B cell (primary cell): ENCODE data around the gene ARMC12. TPM values are rescaled to one million over a fixed set of nuclear protein-coding genes. Genes with fewer than 3 reads are reported as not detected.

Experiments
- ATAC-seq: fragments of 200-7000 bp; cut with Tn5 transposase; one replicate; pipeline ENCODE4 v1.10.0; 2021; ENCODE audit warnings: low read depth, mild to moderate bottlenecking, moderate number of reproducible peaks, moderate library complexity
- CTCF ChIA-PET: fragments of 350-600 bp; sonication (Branson Sonifier 250); formaldehyde crosslinking; loops from one replicate; lab custom pipeline; 2021; ENCODE audit warnings: antibody characterized with exemption, inconsistent platforms; lab: Charles Lee
- POLR2A ChIA-PET: fragments of 350-600 bp; sonication (Branson Sonifier 250); formaldehyde crosslinking; loops from one replicate; lab custom pipeline; 2021; ENCODE audit warnings: antibody characterized with exemption; lab: Charles Lee
- DNase-seq: peaks from one replicate; pipeline ENCODE4 v3.0.0; 2013
- H2AFZ ChIP-seq: 2 replicates; pipeline ENCODE4 v1.6.1; 2012; ENCODE audit warnings: mild to moderate bottlenecking, low read depth, low read length; ENCODE audit not compliant: insufficient read depth, poor library complexity, severe bottlenecking
- H3K27ac ChIP-seq, 2 donors: 1 replicate in 1 of 2; 2 replicates in 1 of 2; pipeline ENCODE4 v1.5.1; 2012 to 2013; ENCODE audit warnings: low read length in 2 of 2, mild to moderate bottlenecking in 2 of 2, moderate library complexity in 1 of 2
- H3K27me3 ChIP-seq, 4 experiments: fragments of 200-600 bp in 1 of 4; sonication (generic) in 1 of 4; replicated peaks in 1 of 4; 1 replicate in 2 of 4; 2 replicates in 2 of 4; pipeline versions ENCODE4 v1.6.1 to v1.7.0; 2013 to 2016; ENCODE audit warnings: low read length in 3 of 4, mild to moderate bottlenecking in 2 of 4, mixed read lengths in 1 of 4, moderate library complexity in 1 of 4; ENCODE audit not compliant: insufficient read depth in 4 of 4, control insufficient read depth in 3 of 4; ENCODE audit errors: control extremely low read depth in 1 of 4
- H3K36me3 ChIP-seq, 2 experiments: replicated peaks in 1 of 2; 1 replicate in 1 of 2; 2 replicates in 1 of 2; pipeline versions ENCODE4 v1.6.1 to v1.7.1; 2013; ENCODE audit warnings: low read length in 1 of 2; ENCODE audit not compliant: insufficient read depth in 2 of 2, control insufficient read depth in 1 of 2; ENCODE audit errors: control extremely low read depth in 1 of 2, extremely low read depth in 1 of 2
- H3K4me1 ChIP-seq, 2 donors: fragments of 200-600 bp in 1 of 2; sonication (generic) in 1 of 2; 1 replicate in 1 of 2; 2 replicates in 1 of 2; pipeline versions ENCODE4 v1.5.1 to v1.6.1; 2013 to 2017; ENCODE audit warnings: low read length in 2 of 2; ENCODE audit not compliant: control insufficient read depth in 2 of 2, insufficient read depth in 2 of 2
- H3K4me2 ChIP-seq: replicated peaks from 2 replicates; pipeline ENCODE3; 2012; ENCODE audit warnings: mild to moderate bottlenecking, low read depth, low read length; ENCODE audit not compliant: poor library complexity, severe bottlenecking
- H3K4me3 ChIP-seq, 5 experiments: fragments of 200-600 bp in 1 of 5; sonication (generic) in 1 of 5; 1 replicate in 3 of 5; 2 replicates in 2 of 5; pipeline versions ENCODE4 v1.5.1 to v1.7.0; 2011 to 2016; ENCODE audit warnings: low read length in 4 of 5, mild to moderate bottlenecking in 4 of 5, low read depth in 2 of 5, control low read depth in 1 of 5, moderate library complexity in 1 of 5; ENCODE audit not compliant: insufficient read depth in 1 of 5; ENCODE audit errors: control extremely low read depth in 1 of 5, extremely low read depth in 1 of 5
- H3K79me2 ChIP-seq: fragments of 200-600 bp; sonication (generic); one replicate; pipeline ENCODE4 v1.6.0; 2016; ENCODE audit warnings: low read length; ENCODE audit not compliant: control insufficient read depth, insufficient read depth
- H3K9ac ChIP-seq: fragments of 200-600 bp; sonication (generic); 2 replicates; pipeline ENCODE4 v1.6.1; 2017; ENCODE audit warnings: mild to moderate bottlenecking, low read length, moderate library complexity
- H3K9me3 ChIP-seq, 3 donors: one replicate each; pipeline versions ENCODE4 v1.6.1 to v1.7.1; 2013; ENCODE audit warnings: low read length in 2 of 3; ENCODE audit not compliant: control insufficient read depth in 2 of 3, insufficient read depth in 1 of 3; ENCODE audit errors: control extremely low read depth in 1 of 3
- H4K20me1 ChIP-seq: 2 replicates; pipeline ENCODE4 v1.6.0; 2012; ENCODE audit warnings: mild to moderate bottlenecking, low read length; ENCODE audit not compliant: insufficient read depth, control insufficient read depth, poor library complexity, severe bottlenecking
- H3K27ac Mint-ChIP-seq: one replicate; pipeline ENCODE4 v1.8.0; 2021; ENCODE audit warnings: mixed read lengths
- H3K27me3 Mint-ChIP-seq: one replicate; pipeline ENCODE4 v1.8.0; 2021; ENCODE audit warnings: mixed read lengths
- H3K4me1 Mint-ChIP-seq: one replicate; pipeline ENCODE4 v1.8.0; 2021; ENCODE audit warnings: mixed read lengths
- H3K4me3 Mint-ChIP-seq: one replicate; pipeline ENCODE4 v1.8.0; 2021; ENCODE audit warnings: mixed read lengths
- H3K9me3 Mint-ChIP-seq: one replicate; pipeline ENCODE4 v1.8.0; 2022; ENCODE audit warnings: mixed read lengths; ENCODE audit not compliant: insufficient read depth
- CTCF ChIP-seq: fragments of 200-600 bp; IDR thresholded peaks from one replicate; pipeline ENCODE4 v1.8.0; 2022; ENCODE audit warnings: antibody characterized with exemption, mild to moderate bottlenecking
- EZH2 ChIP-seq: IDR thresholded peaks from 2 replicates; pipeline ENCODE4 v1.6.1; 2012; ENCODE audit warnings: borderline replicate concordance, low read depth, mild to moderate bottlenecking, moderate library complexity, low read length; ENCODE audit not compliant: insufficient read depth, poor library complexity, severe bottlenecking
- WGBS: methylation state at CpG from one replicate; pipeline ENCODE4 v1.1.5; 2013; ENCODE audit warnings: missing lambda C conversion rate; ENCODE audit not compliant: insufficient coverage; 5-methylcytosine and 5-hydroxymethylcytosine counted together
- intact Hi-C: fragments of 100-400 bp; cut with micrococcal nuclease; formaldehyde crosslinking; loops from one replicate; pipeline ENCODE4 v1.10.0; 2022
- polyA plus RNA-seq: library from polyadenylated mRNA; depleted of rRNA; stranded (reverse); fragments of >200 nt; gene quantifications from 2 replicates; pipeline ENCODE4 v1.2.3, GENCODE V29; 2012
- total RNA-seq, 2 donors: library from RNA; stranded (reverse); fragments of 120-200 nt in 1 of 2; gene quantifications; 1 replicate in 1 of 2; 2 replicates in 1 of 2; pipeline versions ENCODE4 v1.2.3 to v1.2.4, GENCODE V29; 2013 to 2022

Gene ARMC12
- total and polyA plus RNA-seq, 2 donors (not counting 1 experiment from before 2014, with no cell fraction given) = 0.52 to 2.8 TPM

- DNase-seq (no peak), ATAC-seq (no peak)
- Histone ChIP-seq H3K4me1 (no peaks in the 10 kb centered on the region), H3K36me3 (no peaks in the 10 kb centered on the region), H3K9me3 (peaks cover 0 to 9% (median 7%) of the 10 kb centered on the region in 3 donors), H3K4me2 (no peak overlapping the region), H2AFZ (no peak overlapping the region), H3K27ac (no peak overlapping the region), H3K9ac (no peak overlapping the region), H3K27me3 (no peaks in the 10 kb centered on the region), H3K79me2 (no peaks in the 10 kb centered on the region), H4K20me1 (no peaks in the 10 kb centered on the region), H3K4me3 (no peak overlapping the region)
- H3K27me3 Mint-ChIP-seq = no peaks in the 10 kb centered on the region
- H3K4me3 Mint-ChIP-seq = no peak overlapping the region
- WGBS = no CpG with 5 or more reads among the region's 1 CpG
- H3K4me1 Mint-ChIP-seq = no peaks in the 10 kb centered on the region
- POLR2A ChIA-PET = no interaction called here
- H3K27ac Mint-ChIP-seq = no peak overlapping the region
- peaks cover 9% of the 10 kb centered on the region for H3K9me3 Mint-ChIP-seq
- intact Hi-C loops = no loop called here
- no peak for TF ChIP-seq EZH2
- CTCF ChIA-PET = no interaction called here
Observed at GRCh38 chr6:35747877-35748276, 11.0 kb downstream of the ARMC12 start.

GRCh38 chr6:35750557-35750956 lies 13.7 kb downstream of the ARMC12 start:
- Histone ChIP-seq H4K20me1 (no peaks in the 10 kb centered on the region), H2AFZ (no peak overlapping the region), H3K4me3 (no peak overlapping the region), H3K27me3 (no peaks in the 10 kb centered on the region), H3K4me1 (no peaks in the 10 kb centered on the region), H3K27ac (no peak overlapping the region), H3K9me3 (peaks cover 0 to 9% (median 7%) of the 10 kb centered on the region in 3 donors), H3K9ac (no peak overlapping the region), H3K79me2 (no peaks in the 10 kb centered on the region), H3K4me2 (no peak overlapping the region), H3K36me3 (no peaks in the 10 kb centered on the region)
- Mint-ChIP-seq H3K27ac (no peak overlapping the region), H3K4me1 (no peaks in the 10 kb centered on the region), H3K27me3 (no peaks in the 10 kb centered on the region), H3K4me3 (no peak overlapping the region), H3K9me3 (peaks cover 9% of the 10 kb centered on the region)
- 96% methylated on average over 4 of the region's 7 CpGs for WGBS
- POLR2A ChIA-PET = no interaction called here
- intact Hi-C loops = no loop called here
- no peak for ATAC-seq
- CTCF ChIA-PET = no interaction called here
- no peak for DNase-seq
- TF ChIP-seq EZH2 (no peak), CTCF (no peak)
